ENCODE measurements around the gene ZNF668. TPM values are rescaled to one million over a fixed set of nuclear protein-coding genes. Genes with fewer than 3 reads are reported as not detected.
A peak's percentile ranks its signal among the peaks of the same experiment; 100 is the strongest.

The ZNF668 gene
- total and polyA plus RNA-seq, 2 of the 13 experiments (the other 11 are each of a cell fraction or from before 2014, with no cell fraction given): 3.8 to 9.8 TPM

GRCh38 chr16:31094424-31095120 is 20.5 kb upstream of the ZNF668 start, which contains the start of gene VKORC1 (continued):
- TF ChIP-seq, protein P1, sequence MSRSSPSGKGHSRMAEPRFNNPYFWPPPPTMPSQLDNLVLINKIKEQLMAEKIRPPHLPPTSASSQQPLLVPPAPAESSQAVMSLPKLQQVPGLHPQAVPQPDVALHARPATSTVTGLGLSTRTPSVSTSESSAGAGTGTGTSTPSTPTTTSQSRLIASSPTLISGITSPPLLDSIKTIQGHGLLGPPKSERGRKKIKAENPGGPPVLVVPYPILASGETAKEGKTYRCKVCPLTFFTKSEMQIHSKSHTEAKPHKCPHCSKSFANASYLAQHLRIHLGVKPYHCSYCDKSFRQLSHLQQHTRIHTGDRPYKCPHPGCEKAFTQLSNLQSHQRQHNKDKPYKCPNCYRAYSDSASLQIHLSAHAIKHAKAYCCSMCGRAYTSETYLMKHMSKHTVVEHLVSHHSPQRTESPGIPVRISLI (CRISPR knock-in tag; IDR thresholded peaks at IDR 0.05; ENCODE audit: borderline replicate concordance): peak; percentile 3; the same call in 1 of the 2 replicates
- peak; percentile 46 for TF ChIP-seq ZNF781 (CRISPR knock-in tag; IDR thresholded peaks at IDR 0.05; ENCODE audit: borderline replicate concordance, not compliant biosample characterization)
- peak; percentile 63 for TF ChIP-seq FOXA3 (CRISPR knock-in tag; IDR thresholded peaks at IDR 0.05)
- TF ChIP-seq ONECUT2 (CRISPR knock-in tag; IDR thresholded peaks at IDR 0.05): peak; percentile 30; the same call in 1 of the 2 replicates
- no peak for TF ChIP-seq MBNL3 (CRISPR knock-in tag; conservative IDR thresholded peaks at IDR 0.05)
- TF ChIP-seq, protein P2, sequence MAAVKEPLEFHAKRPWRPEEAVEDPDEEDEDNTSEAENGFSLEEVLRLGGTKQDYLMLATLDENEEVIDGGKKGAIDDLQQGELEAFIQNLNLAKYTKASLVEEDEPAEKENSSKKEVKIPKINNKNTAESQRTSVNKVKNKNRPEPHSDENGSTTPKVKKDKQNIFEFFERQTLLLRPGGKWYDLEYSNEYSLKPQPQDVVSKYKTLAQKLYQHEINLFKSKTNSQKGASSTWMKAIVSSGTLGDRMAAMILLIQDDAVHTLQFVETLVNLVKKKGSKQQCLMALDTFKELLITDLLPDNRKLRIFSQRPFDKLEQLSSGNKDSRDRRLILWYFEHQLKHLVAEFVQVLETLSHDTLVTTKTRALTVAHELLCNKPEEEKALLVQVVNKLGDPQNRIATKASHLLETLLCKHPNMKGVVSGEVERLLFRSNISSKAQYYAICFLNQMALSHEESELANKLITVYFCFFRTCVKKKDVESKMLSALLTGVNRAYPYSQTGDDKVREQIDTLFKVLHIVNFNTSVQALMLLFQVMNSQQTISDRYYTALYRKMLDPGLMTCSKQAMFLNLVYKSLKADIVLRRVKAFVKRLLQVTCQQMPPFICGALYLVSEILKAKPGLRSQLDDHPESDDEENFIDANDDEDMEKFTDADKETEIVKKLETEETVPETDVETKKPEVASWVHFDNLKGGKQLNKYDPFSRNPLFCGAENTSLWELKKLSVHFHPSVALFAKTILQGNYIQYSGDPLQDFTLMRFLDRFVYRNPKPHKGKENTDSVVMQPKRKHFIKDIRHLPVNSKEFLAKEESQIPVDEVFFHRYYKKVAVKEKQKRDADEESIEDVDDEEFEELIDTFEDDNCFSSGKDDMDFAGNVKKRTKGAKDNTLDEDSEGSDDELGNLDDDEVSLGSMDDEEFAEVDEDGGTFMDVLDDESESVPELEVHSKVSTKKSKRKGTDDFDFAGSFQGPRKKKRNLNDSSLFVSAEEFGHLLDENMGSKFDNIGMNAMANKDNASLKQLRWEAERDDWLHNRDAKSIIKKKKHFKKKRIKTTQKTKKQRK (IDR thresholded peaks at IDR 0.05; ENCODE audit: low read length): no peak
- TF ChIP-seq ZNF496 (CRISPR knock-in tag; IDR thresholded peaks at IDR 0.05; ENCODE audit: insufficient replicate concordance): no peak
- TF ChIP-seq THAP9 (CRISPR knock-in tag; IDR thresholded peaks at IDR 0.05; ENCODE audit: borderline replicate concordance): peak; percentile 82; the same call in 1 of the 2 replicates
- peak; percentile 73; the same call in 1 of the 2 replicates for TF ChIP-seq NFE2L1 (CRISPR knock-in tag; IDR thresholded peaks at IDR 0.05; ENCODE audit: borderline replicate concordance)
- no peak for TF ChIP-seq DMTF1 (CRISPR knock-in tag; IDR thresholded peaks at IDR 0.05)
- TF ChIP-seq, protein P3, sequence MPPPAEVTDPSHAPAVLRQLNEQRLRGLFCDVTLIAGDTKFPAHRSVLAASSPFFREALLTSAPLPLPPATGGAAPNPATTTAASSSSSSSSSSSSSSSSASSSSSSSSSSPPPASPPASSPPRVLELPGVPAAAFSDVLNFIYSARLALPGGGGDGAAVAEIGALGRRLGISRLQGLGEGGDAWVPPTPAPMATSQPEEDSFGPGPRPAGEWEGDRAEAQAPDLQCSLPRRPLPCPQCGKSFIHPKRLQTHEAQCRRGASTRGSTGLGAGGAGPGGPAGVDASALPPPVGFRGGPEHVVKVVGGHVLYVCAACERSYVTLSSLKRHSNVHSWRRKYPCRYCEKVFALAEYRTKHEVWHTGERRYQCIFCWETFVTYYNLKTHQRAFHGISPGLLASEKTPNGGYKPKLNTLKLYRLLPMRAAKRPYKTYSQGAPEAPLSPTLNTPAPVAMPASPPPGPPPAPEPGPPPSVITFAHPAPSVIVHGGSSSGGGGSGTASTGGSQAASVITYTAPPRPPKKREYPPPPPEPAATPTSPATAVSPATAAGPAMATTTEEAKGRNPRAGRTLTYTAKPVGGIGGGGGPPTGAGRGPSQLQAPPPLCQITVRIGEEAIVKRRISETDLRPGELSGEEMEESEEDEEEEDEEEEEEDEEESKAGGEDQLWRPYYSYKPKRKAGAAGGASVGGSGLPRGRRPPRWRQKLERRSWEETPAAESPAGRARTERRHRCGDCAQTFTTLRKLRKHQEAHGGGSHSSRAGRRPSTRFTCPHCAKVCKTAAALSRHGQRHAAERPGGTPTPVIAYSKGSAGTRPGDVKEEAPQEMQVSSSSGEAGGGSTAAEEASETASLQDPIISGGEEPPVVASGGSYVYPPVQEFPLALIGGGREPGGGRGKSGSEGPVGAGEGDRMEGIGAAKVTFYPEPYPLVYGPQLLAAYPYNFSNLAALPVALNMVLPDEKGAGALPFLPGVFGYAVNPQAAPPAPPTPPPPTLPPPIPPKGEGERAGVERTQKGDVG (CRISPR knock-in tag; IDR thresholded peaks at IDR 0.05; ENCODE audit: borderline replicate concordance): no peak

All from HepG2 (cell line).